Islet of Langerhans (tissue), 1 donor: ENCODE data around the gene ZSCAN25.
"Not testable (repeated sequence)": the region's sequence is repeated elsewhere in the genome, so short reads cannot be mapped to it uniquely, and the experiment has no call there.

Experiments used
- FAIRE-seq: peaks from one replicate; lab custom pipeline; 2011; peaks lifted over from hg19 to GRCh38; lab: Jason Lieb, UNC

ZSCAN25 gene

DNA sequence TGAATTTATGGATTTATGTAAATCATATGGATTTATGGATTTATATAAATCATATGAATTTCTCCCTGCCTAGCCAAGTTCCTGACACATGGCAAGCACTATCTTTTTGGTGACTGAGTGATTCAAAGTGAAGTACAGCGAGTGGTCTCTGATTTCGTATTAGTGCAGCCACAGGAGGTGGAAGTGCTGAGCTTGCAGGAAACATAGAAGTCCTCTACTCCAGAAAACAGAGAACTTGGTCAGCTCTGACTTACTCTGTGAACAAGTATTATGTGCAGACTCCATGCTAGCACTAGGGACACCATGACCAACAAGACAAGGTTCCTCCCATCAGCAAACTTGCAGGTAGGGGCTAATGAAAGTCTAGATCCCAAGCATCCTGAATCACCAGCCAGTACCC is 34.5 kb downstream of the ZSCAN25 start:
- FAIRE-seq: no peak

DNA sequence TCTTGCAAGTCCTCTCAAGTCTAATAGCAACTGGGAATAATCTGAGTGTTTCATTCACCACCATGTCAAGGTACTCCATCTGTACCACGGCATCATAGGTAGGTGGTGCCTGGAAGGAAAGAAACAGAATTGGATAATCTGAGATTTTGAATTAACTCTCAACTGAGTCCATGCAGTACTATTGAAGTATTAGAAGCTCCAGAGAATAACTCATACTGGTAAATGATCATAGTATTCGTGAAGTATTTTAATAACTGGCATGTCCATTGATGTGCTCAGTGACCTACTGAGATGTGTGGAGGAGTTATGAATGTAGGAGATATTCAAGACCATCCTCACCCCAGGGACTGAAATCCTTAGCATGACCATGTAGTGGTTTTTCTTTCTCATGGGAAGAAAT is 35.9 kb downstream of the ZSCAN25 start:
- FAIRE-seq: no peak

DNA sequence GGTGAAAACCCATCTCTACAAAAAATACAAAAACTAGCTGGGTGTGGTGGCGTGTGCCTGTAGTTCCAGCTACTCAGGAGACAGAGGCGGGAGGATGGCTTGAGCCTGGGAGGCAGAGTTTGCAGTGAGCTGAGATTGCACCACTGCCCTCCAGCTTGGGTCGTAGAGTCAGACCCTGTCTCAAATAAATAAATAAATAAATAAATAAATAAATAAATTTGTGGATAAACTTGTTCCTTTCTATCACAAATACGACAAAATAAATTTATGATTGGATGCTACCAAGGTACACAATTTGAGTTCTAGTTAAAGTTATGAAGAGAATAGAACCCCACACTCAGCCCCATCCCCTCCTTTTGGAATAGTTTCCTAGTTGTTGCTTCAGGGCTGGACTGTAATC is 36.5 kb downstream of the ZSCAN25 start:
- FAIRE-seq: not testable (repeated sequence)

DNA sequence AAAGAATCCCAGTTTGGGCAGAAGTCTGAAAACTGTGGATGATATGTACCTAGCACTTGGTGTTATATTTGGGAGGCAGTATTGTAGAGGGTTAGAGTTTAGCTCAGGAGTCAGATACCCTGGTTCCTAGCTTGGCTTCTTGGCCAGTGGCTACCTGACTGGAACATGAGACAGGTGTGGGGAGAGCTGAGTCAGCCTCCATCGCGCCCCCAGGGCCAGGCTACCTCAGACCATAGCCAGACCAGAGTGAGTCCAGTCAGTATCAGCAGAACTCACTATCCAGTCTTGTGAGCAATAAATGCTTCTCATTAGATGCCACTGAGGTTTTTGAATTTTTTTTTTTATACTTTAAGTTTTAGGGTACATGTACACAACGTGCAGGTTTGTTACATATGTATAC is 37.0 kb downstream of the ZSCAN25 start:
- FAIRE-seq: no peak

DNA sequence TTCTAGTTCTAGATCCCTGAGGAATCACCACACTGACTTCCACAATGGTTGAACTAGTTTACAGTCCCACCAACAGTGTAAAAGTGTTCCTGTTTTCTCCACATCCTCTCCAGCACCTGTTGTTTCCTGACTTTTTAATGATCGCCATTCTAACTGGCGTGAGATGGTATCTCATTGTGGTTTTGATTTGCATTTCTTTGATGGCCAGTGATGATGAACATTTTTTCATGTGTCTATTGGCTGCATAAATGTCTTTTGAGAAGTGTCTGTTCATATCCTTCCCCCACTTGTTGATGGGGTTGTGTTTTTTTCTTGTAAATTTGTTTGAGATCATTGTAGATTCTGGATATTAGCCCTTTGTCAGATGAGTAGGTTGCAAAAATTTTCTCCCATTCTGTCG is 37.9 kb downstream of the ZSCAN25 start:
- FAIRE-seq: not testable (repeated sequence)

DNA sequence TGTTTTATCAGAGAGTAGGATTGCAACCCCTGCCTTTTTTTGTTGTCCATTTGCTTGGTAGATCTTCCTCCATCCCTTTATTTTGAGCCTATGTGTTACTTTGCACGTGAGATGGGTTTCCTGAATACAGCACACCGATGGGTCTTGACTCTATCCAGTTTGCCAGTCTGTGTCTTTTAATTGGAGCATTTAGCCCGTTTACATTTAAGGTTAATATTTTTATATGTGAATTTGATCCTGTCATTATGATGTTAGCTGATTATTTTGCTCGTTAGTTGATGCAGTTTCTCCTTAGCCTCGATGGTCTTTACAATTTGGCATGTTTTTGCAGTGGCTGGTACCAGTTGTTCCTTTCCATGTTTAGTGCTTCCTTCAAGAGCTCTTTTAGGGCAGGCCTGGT is 41.1 kb downstream of the ZSCAN25 start:
- FAIRE-seq: not testable (repeated sequence)

DNA sequence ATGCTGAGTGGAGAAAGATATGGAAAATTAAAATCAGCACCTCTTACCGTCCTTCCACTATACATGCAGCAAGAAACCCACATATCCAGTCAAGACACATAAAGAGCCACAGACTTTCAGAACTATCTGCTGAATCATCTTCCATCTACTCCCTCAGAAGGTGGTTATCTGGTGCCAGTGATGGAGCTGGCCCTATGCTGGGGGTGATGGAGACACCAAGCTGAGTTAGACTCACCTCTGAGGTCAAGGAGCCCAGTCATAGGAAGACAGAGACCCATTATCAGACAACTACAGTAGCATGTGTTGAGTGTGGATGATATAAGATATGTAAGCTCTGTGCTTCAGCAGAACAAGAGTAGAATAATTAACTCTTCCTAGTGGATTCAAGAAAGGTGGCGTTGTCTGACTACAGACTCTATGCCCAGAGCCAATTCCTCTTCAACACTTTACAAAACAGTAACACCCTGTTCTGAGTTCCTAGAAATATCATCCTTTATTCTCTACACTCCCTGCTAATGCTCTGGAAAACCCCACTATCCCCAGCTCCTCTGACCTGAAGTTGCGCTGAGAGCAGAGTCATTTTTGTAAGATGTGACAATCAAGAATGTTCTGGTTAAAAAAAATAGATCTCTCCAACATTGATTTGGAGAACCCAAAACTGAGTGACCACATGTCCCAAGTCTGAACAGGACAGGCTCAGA is 48.7 kb downstream of the ZSCAN25 start:
- FAIRE-seq: no peak

DNA sequence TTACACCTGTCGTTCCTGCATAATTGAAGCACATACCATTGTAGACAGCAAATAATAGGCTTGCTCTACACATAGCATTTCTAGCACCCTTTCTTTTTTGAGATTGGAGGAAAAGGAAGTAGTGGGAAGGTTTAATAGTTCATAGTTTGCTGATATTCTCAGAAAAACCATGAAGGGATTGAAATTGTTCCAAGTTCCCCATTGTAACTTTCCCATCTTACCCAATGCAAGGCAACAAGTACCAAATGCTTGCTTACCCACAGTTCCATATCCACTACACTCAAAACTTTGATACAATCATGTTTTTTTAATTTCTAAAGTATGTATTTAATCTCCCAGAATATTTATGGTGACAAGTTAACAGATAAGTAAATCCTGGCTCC is 49.3 kb downstream of the ZSCAN25 start:
- FAIRE-seq: no peak

DNA sequence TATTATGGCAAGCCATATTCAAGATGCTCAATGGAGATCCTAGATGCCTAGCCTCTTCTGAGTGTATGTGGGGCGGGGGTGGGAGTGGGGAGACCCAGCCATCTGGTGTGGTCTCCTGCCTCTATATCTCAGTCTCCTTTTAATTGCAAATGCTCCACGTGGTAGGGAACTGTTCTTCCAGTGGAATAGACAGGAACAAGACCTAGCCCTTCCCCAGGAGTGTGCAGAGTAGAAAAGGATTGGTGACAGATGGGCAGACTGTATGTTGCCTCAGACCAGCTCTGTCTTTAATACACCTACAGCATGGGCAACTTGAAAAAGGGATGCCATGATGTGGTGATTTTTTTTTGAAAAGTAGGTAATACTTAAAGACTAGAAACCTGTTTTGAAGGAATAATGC is 50.4 kb downstream of the ZSCAN25 start:
- FAIRE-seq: no peak

DNA sequence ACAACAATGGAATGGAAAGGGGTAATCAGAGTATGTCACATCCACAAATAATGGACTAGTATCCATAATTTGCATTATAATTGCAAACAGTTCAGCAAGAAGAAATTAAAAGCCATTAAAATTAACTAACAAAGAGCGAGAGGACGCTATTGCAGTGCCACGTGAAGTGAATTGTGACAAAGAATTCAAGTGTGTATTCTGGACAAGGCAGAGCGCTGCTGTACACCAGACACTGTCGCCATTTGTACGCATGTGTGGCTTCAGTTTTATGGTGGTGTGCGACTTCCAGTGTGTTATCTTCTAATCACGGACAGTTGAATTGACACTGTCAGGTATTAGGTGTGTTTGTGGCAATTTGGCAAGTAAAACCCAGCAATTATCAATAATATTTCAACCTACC is 51.8 kb downstream of the ZSCAN25 start:
- no peak for FAIRE-seq

DNA sequence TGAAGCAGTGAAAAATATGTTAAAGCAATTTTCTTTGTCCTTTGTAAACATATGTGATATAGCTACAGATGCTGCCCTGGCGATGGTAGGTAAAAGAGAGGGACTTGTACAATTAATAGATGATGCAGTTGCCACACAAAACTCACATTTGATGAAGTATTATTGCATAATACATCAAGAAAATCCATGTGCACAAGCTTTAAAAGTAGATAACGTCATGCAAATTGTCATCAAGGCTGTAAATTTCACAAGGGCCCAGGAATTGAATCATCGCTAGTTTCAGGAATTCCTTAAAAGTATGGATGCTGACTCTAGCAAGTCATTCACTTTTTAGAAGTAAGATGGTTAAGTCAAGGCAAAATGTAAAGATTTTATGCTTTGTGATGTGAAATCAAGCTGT is 53.0 kb downstream of the ZSCAN25 start:
- FAIRE-seq: no peak

DNA sequence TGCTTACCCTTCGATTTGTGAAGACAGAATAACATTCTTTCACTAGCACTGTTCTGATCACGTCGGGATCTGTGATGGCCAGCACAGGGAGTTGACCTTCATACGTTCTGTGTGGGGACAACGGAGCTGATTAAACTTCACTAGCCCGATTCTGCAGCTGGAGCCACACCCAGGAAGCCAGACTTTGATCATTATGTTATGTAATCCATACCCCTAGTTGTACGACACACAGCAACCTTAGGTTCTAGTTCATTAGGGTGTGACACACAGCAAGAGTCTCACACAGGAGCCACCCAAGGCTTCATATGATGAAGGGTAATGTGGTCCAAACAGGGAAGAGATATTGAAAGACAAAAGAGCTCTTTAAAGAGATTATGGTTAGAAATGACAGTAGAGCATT is 55.8 kb downstream of the ZSCAN25 start:
- no peak for FAIRE-seq

DNA sequence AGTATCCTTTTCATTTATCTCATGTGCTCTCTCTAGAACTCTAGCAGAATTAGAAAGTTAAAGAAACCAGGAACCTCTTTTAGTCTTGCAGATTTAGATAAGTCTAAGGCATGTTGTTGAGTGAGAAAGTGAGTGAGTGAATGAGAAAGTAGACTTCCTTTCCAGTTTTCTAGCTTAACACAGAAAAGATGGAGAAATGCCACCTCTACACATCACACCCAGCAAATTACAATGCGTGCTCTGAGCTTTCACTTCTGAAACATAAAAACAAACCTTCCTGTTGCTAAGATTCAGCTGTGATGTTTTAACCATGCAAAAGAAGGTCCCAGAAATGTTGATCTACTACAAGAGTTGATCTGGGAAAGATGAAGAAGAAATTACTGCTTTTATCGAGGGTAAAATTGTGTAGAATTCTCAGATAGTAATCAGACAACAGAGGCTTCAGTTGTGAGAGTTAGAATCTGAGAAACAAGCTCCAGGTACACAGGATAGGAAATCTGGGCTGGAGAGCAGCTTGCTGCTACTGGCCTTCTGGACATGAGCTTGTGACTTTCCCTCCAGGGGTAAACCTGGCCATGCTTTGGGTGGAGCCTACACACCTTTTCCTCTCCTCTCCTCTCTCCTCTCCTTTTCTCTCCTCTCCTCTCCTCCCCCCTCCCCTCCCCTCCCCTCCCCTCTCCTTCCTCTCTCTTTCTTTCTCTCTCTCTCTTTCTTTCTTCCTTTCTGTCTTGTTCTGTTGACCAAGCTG is 58.4 kb downstream of the ZSCAN25 start:
- FAIRE-seq: no peak

DNA sequence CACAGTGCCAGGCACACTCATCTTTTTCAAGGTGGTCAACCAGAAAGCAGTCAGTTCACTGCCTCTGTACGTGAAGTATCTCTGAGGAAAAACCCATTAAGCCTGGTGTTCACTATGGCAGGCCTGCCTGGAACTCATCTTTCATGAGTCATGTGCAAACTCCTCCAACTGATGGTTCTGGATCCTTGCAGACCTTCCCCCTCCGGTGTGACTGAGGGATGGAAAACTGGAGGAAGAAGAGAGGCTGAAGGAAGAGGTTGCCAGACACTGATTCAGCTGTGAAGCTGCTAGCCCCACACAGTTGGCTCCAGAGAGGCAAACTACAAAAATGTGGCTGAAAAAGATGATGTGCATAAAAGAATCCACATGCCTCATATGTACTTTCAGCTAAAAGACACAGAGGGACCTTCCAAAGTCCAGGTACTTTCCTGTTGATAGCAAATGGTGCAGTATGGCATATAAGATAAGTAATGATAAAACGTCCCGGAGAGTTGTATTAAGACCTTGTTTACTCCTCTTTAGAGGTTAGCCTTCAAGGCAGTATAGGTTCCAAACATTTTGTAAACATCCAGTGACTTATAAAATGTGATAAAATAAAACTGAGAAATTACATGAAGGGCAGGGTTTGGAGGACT is 60.4 kb downstream of the ZSCAN25 start:
- no peak for FAIRE-seq

DNA sequence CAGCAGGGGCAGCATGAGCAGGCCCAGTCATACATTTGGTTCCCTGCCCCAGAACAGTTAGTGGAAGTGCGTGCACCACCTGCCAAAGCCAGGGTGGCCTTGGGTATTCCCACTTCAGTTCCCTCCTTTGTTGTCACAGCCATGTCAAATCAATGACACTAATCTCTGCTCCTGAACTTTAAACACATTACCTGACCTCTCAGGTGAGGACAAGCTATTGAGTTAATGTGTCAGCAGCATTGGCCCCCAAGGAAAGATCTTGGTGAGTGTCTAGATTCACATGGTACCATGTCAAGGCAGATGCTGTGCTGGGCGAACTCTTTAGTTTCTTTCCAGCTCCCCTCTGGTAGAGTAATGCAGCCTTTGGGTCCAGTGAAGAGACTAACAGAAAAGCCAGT is 60.9 kb downstream of the ZSCAN25 start:
- FAIRE-seq: no peak

DNA sequence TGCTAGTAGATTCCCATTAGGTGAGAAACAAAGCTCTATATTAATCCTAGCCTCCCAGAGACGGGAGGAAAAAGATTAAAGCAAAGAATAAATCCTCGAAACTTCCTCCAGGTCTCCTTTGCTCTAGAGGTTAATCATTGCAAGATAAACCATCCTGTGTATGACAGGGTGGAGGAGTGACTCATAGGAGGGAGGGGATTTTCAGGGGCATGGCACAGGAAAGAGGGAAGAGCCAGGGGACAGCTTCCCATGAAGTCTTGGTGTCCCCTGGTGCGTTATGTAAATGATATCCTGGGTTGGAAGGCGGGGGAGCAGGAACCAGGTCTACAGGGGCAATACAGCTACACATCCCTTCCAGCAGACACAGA is 62.3 kb downstream of the ZSCAN25 start:
- no peak for FAIRE-seq

DNA sequence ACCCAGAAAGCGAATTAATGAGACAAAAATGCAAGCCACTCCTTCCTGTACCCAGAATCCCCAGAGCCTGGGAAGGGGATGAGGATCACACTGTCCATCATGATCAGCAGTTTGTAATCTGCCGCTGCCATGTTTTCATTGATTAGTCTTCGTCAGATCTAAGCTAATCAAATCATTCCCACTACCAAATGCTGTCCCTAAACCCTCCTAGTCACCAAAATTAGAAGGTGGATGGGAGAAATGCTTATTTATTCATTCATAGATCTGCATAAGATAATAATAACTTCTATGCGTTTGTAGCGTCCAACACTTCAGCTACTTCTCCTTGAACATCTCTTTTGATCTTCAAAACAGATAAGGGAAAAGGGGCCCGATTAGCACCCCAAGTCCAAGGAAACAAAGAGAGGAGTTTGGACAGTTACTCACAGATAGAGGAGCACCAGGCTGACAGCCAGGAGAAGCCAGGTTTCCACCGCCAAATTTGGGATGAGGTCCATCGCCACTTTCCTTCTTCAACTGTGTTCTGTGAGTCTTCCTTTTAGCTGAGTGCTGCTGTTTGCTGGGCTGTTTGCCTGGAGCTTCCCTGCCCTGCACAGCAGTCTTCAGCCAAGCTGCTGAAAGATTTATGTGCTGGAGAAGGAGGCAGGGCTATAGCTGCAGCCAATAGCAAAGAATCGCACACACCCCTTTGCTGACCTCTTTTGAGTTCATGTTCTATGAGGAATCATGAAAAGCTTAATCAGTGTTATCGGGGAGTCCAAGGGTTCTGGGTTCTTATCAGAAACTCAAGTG is 62.9 kb downstream of the ZSCAN25 start, which contains the start of gene CYP3A5:
Gene CYP3A5 (minus strand): TSS at position 597 of the 792 bp plus-strand sequence. CDS start 100 bp downstream, at position 497.
- no peak for FAIRE-seq
